SK-N-SH treated with all-trans-retinoic acid at 6 μM for 48 hours (cell line): ENCODE measurements around the gene STING1.

ENCODE experiments used
- ARNTL ChIP-seq: fragments of 450-650 bp; formaldehyde crosslinking; IDR thresholded peaks from 2 replicates; pipeline ENCODE4 v1.5.0; 2020; ENCODE audit warnings: low read depth, mild to moderate bottlenecking, moderate library complexity, borderline replicate concordance
- GLIS3 ChIP-seq: fragments of 250-450 bp; sonication (Bioruptor Pico); IDR thresholded peaks from 2 replicates; pipeline ENCODE4 v1.5.0; 2020; ENCODE audit warnings: mild to moderate bottlenecking, moderate library complexity
- PATZ1 ChIP-seq: fragments of 250-450 bp; sonication (Bioruptor Pico); IDR thresholded peaks from 2 replicates; pipeline ENCODE4 v1.8.0; 2020; ENCODE audit warnings: mild to moderate bottlenecking, moderate library complexity, borderline replicate concordance
- POU6F1 ChIP-seq: fragments of 250-450 bp; sonication (Bioruptor Pico); IDR thresholded peaks from 2 replicates; pipeline ENCODE4 v1.8.0; 2021; ENCODE audit warnings: low read depth, mild to moderate bottlenecking, moderate library complexity, borderline replicate concordance
- RARB ChIP-seq: fragments of 250-450 bp; sonication (Bioruptor Pico); IDR thresholded peaks from 2 replicates; pipeline ENCODE4 v1.8.0; 2021; ENCODE audit warnings: mild to moderate bottlenecking, moderate library complexity
- SNAI2 ChIP-seq: fragments of 250-450 bp; sonication (Bioruptor Pico); IDR thresholded peaks from 2 replicates; pipeline ENCODE4 v1.5.0; 2020; ENCODE audit warnings: mild to moderate bottlenecking, moderate library complexity
- TOX ChIP-seq: fragments of 250-450 bp; sonication (Bioruptor Pico); IDR thresholded peaks from 2 replicates; pipeline ENCODE4 v1.8.0; 2021; ENCODE audit warnings: mild to moderate bottlenecking, moderate library complexity, borderline replicate concordance
- ZFP3 ChIP-seq: fragments of 250-450 bp; sonication (Bioruptor Pico); IDR thresholded peaks from 2 replicates; pipeline ENCODE4 v1.5.0; 2020; ENCODE audit warnings: mild to moderate bottlenecking, moderate library complexity
- ZFP30 ChIP-seq: fragments of 450-650 bp; formaldehyde crosslinking; IDR thresholded peaks from 2 replicates; pipeline ENCODE4 v1.5.0; 2022; ENCODE audit warnings: mild to moderate bottlenecking, moderate library complexity
- ZNF565 ChIP-seq: fragments of 450-650 bp; formaldehyde crosslinking; conservative IDR thresholded peaks from 2 replicates; pipeline ENCODE4 v1.5.0; 2020; ENCODE audit warnings: low read depth, mild to moderate bottlenecking, moderate library complexity
- ZNF70 ChIP-seq: fragments of 450-650 bp; formaldehyde crosslinking; IDR thresholded peaks from 2 replicates; pipeline ENCODE4 v1.5.0; 2020; ENCODE audit warnings: mild to moderate bottlenecking, moderate library complexity

- TF ChIP-seq ARNTL (CRISPR knock-in tag) = no peak
- no peak for TF ChIP-seq PATZ1
- TF ChIP-seq ZFP3 (CRISPR knock-in tag) = no peak
- TF ChIP-seq RARB = no peak
- TF ChIP-seq ZFP30 (CRISPR knock-in tag) = no peak
- no peak for TF ChIP-seq GLIS3 (CRISPR knock-in tag)
- TF ChIP-seq ZNF565 (CRISPR knock-in tag) = no peak
- TF ChIP-seq SNAI2 (CRISPR knock-in tag) = no peak
- no peak for TF ChIP-seq ZNF70 (CRISPR knock-in tag)
- no peak for TF ChIP-seq TOX (CRISPR knock-in tag)
- no peak for TF ChIP-seq POU6F1 (CRISPR knock-in tag)
Observed at GRCh38 chr5:139473105-139473504, 9.5 kb downstream of the STING1 start.
